Neuron (in vitro differentiated cells): Measurements from ENCODE around the gene SLC35F4.

Source experiments
- H2AFZ ChIP-seq: one replicate; pipeline ENCODE4 v1.6.1; 2013; ENCODE audit warnings: low read depth, mild to moderate bottlenecking, inconsistent platforms, low read length, moderate library complexity
- H3K27me3 ChIP-seq: one replicate; pipeline ENCODE4 v1.6.1; 2013; ENCODE audit warnings: low read length; ENCODE audit not compliant: insufficient read depth
- H3K36me3 ChIP-seq: one replicate; pipeline ENCODE4 v1.6.1; 2013; ENCODE audit warnings: low read length; ENCODE audit not compliant: insufficient read depth
- H3K4me1 ChIP-seq: one replicate; pipeline ENCODE4 v1.6.1; 2013; ENCODE audit warnings: low read length; ENCODE audit not compliant: insufficient read depth
- H3K4me3 ChIP-seq: 2 replicates; pipeline ENCODE4 v1.5.1; 2013; ENCODE audit warnings: mild to moderate bottlenecking, low read length, moderate library complexity
- H3K9me3 ChIP-seq: one replicate; pipeline ENCODE4 v1.6.1; 2013; ENCODE audit warnings: low read length

Gene SLC35F4

DNA sequence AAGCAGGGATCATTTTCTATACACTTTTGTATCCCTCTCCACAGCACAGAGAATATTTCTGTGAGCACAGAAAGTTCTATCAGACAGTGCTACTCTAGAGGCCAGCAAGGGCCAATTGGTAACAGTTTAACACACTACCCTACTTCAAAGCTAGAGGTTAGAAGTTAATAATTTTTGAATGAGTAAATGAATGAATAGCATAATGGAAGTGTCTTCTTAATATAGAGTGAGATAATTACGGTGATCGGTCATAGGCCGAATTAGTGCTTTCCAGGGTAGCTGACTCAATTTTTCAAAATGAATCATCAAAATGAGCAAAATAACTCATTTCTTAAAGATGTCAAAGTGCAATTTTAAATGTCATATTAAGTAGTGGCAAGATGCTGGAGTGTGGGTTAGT is 305.2 kb downstream of the SLC35F4 start:
- H2AFZ ChIP-seq = no peak overlapping the region
- no peak overlapping the region for H3K4me3 ChIP-seq
- H3K9me3 ChIP-seq = no peaks in the 10 kb centered on the region
- peaks cover 13% of the 10 kb centered on the region for H3K4me1 ChIP-seq
- H3K36me3 ChIP-seq = no peaks in the 10 kb centered on the region
- no peaks in the 10 kb centered on the region for H3K27me3 ChIP-seq

DNA sequence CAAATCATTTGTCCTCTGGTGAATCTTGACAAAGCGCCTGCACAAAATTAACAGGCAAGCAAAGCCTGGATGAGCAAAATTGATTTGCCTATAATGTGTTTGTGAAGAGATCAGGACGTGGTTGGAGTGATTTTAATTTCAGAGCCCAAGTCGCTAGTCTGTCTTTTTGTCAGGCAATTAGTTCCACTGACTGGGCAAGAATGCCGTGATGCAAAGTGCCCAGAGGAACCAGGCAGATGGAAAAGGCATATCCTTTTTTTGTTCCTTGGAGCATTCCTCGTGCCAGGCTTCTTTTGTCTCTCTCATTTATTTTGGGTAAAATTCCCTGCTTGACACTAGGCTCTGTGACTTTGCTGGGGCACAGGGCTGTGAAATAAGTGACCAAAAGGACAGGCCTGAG is 306.3 kb downstream of the SLC35F4 start:
- H3K36me3 ChIP-seq = no peaks in the 10 kb centered on the region
- no peaks in the 10 kb centered on the region for H3K9me3 ChIP-seq
- H3K4me1 ChIP-seq = peaks cover 13% of the 10 kb centered on the region
- H3K27me3 ChIP-seq = no peaks in the 10 kb centered on the region
- no peak overlapping the region for H2AFZ ChIP-seq
- H3K4me3 ChIP-seq = no peak overlapping the region

DNA sequence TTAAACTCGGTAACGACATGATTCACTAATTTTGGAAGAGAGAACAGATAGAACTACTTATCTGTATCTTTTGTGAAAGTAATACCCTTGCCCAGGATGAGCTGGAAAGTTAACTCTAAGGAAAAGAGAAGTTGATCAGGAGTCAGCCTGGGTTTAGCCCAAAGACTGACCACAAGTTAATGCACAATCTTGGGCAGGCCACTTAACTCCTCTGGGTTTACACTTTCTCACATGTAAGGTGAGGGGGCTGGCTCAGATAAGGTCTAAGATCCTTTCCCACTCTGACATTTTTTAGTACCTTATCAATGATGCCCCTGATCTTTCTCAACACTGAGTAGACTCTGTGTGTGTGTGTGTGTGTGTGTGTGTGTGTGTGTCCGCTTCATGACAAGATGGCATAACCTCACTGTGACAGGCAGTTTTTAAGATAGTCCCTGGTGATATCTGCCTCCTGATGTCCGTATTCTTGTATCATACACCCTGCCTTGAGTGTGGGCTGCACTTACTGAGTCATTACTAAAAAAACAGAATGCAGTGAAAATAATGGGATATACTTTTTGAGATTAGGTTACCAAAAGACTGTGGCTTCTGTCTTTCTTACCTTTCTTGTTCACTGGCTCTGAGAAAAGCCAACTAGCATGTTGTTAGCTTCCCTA is 316.0 kb downstream of the SLC35F4 start:
- no peaks in the 10 kb centered on the region for H3K27me3 ChIP-seq
- H3K4me1 ChIP-seq = no peaks in the 10 kb centered on the region
- no peaks in the 10 kb centered on the region for H3K36me3 ChIP-seq
- H2AFZ ChIP-seq = no peak overlapping the region
- no peak overlapping the region for H3K4me3 ChIP-seq
- H3K9me3 ChIP-seq = no peaks in the 10 kb centered on the region

DNA sequence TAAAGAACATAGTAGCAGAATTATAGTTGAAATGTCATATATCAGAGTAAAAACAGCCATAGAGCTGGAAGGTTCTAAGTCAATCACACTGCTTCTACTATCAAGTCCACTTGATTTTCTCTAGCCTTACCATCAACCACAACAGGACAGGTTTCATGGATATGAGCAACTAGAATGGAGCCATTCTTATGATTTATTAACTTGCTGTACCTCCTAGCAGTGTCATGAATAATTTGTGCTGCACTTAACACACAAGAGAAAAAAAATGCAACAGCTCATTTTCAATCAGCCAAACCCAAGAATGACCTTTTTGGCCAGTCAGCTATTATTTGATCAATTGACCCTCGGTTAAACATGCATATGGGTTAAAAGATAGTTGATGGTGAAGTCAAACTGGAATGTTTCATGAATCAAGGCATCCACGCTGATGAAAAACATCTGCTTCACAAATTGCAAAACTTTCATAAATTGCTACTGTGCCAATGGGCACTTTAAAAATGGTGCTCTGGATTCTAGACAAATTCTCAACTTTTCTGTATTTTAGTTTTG is 316.8 kb downstream of the SLC35F4 start:
- Histone ChIP-seq H3K27me3 (no peaks in the 10 kb centered on the region), H3K9me3 (peaks cover 2% of the 10 kb centered on the region), H3K4me1 (no peaks in the 10 kb centered on the region), H3K36me3 (no peaks in the 10 kb centered on the region), H3K4me3 (no peak overlapping the region), H2AFZ (no peak overlapping the region)

DNA sequence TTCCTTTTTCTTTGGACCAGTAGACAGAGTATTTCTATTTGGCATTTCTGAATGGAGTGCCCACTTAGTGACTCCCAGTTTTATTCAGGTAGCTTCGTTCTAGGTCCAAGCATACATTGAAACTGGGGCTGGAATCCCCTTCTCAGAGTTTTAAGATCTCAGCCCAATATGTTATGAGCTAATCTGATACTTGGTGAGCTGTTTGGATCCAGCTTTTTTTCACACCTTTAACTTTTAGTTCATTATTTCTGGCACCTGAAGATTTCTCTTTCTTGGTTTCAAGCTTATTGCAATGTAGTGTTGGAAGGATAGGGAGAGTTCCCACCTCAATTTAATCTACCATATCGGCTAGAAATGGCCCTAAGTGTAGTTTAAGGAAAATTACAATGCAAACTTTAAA is 318.8 kb downstream of the SLC35F4 start:
- Histone ChIP-seq H2AFZ (no peak overlapping the region), H3K4me3 (no peak overlapping the region), H3K9me3 (peaks cover 2% of the 10 kb centered on the region), H3K36me3 (no peaks in the 10 kb centered on the region), H3K4me1 (no peaks in the 10 kb centered on the region), H3K27me3 (no peaks in the 10 kb centered on the region)

DNA sequence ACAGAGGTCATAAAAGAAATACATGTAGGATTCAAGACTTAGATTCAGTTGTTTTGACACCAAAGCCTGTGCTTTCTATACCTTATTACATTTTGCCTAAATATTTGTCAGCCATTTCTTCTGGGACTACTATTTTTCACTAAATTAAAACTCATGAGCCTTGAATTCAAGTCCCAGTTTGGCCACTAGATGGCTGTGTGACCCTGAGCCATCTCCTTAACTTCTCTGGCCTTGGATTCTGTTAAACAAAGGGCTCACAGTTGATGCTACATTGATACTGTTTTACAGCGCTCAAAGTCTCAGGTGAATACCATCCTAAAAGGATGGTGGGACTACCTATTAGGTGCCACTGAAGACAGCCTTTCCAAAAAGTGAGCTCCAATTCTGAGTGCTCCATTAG is 332.7 kb downstream of the SLC35F4 start:
- no peak overlapping the region for H2AFZ ChIP-seq
- no peaks in the 10 kb centered on the region for H3K9me3 ChIP-seq
- H3K36me3 ChIP-seq = no peaks in the 10 kb centered on the region

DNA sequence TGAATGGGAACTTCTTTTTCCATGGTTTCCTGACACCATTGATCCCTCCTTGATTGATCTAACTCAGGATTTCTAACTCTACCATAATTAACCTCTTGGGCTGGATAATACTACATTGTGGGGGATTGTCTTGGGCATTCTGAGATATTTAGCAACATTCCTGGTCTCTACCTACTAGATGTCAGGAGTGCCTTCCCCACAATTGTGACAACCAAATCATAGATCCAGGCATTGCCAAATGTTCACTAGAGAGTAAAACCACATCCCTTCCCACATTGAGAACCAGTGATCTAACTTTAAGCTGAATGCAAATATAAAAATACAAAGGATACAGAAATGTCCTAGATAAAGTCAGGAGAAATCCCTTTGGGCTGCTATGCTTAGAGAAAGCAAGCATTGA is 335.3 kb downstream of the SLC35F4 start:
- Histone ChIP-seq H3K4me1 (no peaks in the 10 kb centered on the region), H3K27me3 (no peaks in the 10 kb centered on the region), H3K9me3 (no peaks in the 10 kb centered on the region), H3K4me3 (no peak overlapping the region), H2AFZ (no peak overlapping the region), H3K36me3 (no peaks in the 10 kb centered on the region)

More for the DNA sequence above, 332.7 kb downstream of the SLC35F4 start:
- Histone ChIP-seq H3K27me3 (no peaks in the 10 kb centered on the region), H3K4me1 (no peaks in the 10 kb centered on the region), H3K4me3 (no peak overlapping the region)

DNA sequence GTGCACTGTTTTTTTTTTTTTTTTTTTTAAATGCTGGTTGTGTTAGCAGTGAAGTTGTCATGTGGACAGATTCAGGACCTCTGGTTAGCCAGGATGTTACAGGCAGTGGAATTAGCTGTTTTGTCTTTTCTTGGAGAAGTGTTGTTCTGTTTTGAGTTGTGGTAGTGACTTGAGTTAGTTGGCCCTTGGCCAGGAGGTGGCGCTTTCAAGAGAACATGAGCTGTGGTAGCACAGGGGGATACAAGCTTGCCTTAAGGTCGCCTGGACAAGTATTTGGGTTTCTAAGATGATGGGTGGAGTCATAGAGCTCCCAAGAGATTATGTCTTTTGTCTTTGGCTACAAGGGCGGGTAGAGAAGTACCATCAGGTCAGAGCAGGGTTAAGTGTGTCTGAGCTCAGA is 338.9 kb downstream of the SLC35F4 start:
- H3K4me3 ChIP-seq = no peak overlapping the region
- H3K4me1 ChIP-seq = no peaks in the 10 kb centered on the region

DNA sequence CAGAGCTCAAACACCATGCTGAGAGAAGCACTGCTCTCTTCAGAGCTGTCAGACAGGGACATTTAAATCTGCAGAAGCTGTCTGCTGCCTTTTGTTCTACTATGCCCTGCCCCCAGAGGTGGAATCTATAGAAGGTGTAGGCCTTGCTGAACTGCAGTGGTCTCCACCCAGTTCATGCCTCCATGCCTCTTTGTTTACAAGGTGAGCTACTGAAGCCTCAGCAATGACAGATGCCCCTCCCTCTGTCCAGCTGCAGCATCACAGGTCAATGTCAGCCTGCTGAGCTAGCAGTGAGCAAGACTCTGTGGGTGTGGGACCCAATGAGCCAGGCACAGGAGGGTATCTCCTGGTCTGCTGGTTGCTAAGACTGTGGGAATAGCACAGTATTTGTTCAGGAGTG is 346.8 kb downstream of the SLC35F4 start:
- Histone ChIP-seq H3K36me3 (no peaks in the 10 kb centered on the region), H3K27me3 (no peaks in the 10 kb centered on the region), H2AFZ (no peak overlapping the region), H3K9me3 (no peaks in the 10 kb centered on the region), H3K4me3 (no peak overlapping the region), H3K4me1 (no peaks in the 10 kb centered on the region)

More for the DNA sequence above, 338.9 kb downstream of the SLC35F4 start:
- Histone ChIP-seq H3K27me3 (no peaks in the 10 kb centered on the region), H3K36me3 (no peaks in the 10 kb centered on the region), H2AFZ (no peak overlapping the region), H3K9me3 (no peaks in the 10 kb centered on the region)
